GM12874 (cell line): ENCODE results near the gene AFDN.

ENCODE experiments used
- CTCF ChIP-seq: IDR thresholded peaks from 2 replicates; pipeline ENCODE4 v1.5.1; 2011; ENCODE audit warnings: low read depth, mild to moderate bottlenecking, control low read depth, low read length, moderate library complexity; ENCODE audit not compliant: insufficient read depth

Gene AFDN

GRCh38 chr6:167781868-167782267 lies 44.8 kb upstream of the AFDN start:
- no peak for TF ChIP-seq CTCF

GRCh38 chr6:167782698-167783517 lies 43.8 kb upstream of the AFDN start:
- TF ChIP-seq CTCF: no peak

GRCh38 chr6:167786853-167787675 lies 39.6 kb upstream of the AFDN start:
- no peak for TF ChIP-seq CTCF

GRCh38 chr6:167787896-167788562 lies 38.7 kb upstream of the AFDN start:
- no peak for TF ChIP-seq CTCF

- TF ChIP-seq CTCF: no peak
Measured at GRCh38 chr6:167788563-167788903, 38.2 kb upstream of the AFDN start.

GRCh38 chr6:167789358-167789757 lies 37.4 kb upstream of the AFDN start:
- TF ChIP-seq CTCF: no peak
